Naive B cell (primary cell): ENCODE measurements around the gene CFAP210. TPM values are rescaled to one million over a fixed set of nuclear protein-coding genes. Genes with fewer than 3 reads are reported as not detected.
A peak's percentile ranks its signal among the peaks of the same experiment; 100 is the strongest.
"Not testable (repeated sequence)": the region's sequence is repeated elsewhere in the genome, so short reads cannot be mapped to it uniquely, and the experiment has no call there.

Source experiments
- ATAC-seq, 2 donors: fragments of 150-1000 bp; cut with Tn5 transposase; 2 replicates each; pipeline ENCODE4 v1.10.0; 2021; ENCODE audit warnings: low read depth in 2 of 2, mild to moderate bottlenecking in 2 of 2, moderate library complexity in 2 of 2
- DNase-seq: peaks from one replicate; pipeline ENCODE4 v3.0.0; 2022
- H3K27ac Mint-ChIP-seq, 6 donors: one replicate each; pipeline ENCODE4 v1.8.0; 2020 to 2022; ENCODE audit warnings: mild to moderate bottlenecking in 6 of 6, mixed read lengths in 6 of 6, moderate library complexity in 5 of 6, inconsistent platforms in 2 of 6
- H3K27me3 Mint-ChIP-seq, 3 donors: one replicate each; pipeline ENCODE4 v1.8.0; 2021 to 2022; ENCODE audit warnings: mixed read lengths in 3 of 3, mild to moderate bottlenecking in 1 of 3
- H3K36me3 Mint-ChIP-seq, 2 donors: one replicate each; pipeline ENCODE4 v1.8.0; 2020 to 2022; ENCODE audit warnings: mixed read lengths in 2 of 2, inconsistent platforms in 1 of 2, mild to moderate bottlenecking in 1 of 2
- H3K4me1 Mint-ChIP-seq, 3 donors: one replicate each; pipeline ENCODE4 v1.8.0; 2020 to 2022; ENCODE audit warnings: mixed read lengths in 3 of 3, inconsistent platforms in 1 of 3, mild to moderate bottlenecking in 1 of 3, moderate library complexity in 1 of 3
- H3K4me3 Mint-ChIP-seq, 8 donors: one replicate each; pipeline ENCODE4 v1.8.0; 2020 to 2022; ENCODE audit warnings: mild to moderate bottlenecking in 8 of 8, mixed read lengths in 8 of 8, moderate library complexity in 8 of 8, inconsistent platforms in 2 of 8
- H3K9me3 Mint-ChIP-seq, 7 donors: one replicate each; pipeline ENCODE4 v1.8.0; 2020 to 2022; ENCODE audit warnings: mixed read lengths in 7 of 7, mild to moderate bottlenecking in 5 of 7, inconsistent platforms in 2 of 7, moderate library complexity in 1 of 7
- polyA plus RNA-seq, 6 donors: library from polyadenylated mRNA; unstranded; fragments of 300-500 nt; fragmentation: Illumina TruSeq; gene quantifications; one replicate each; pipeline ENCODE4 v1.2.3, GENCODE V29; 2021; ENCODE audit warnings: low read depth in 6 of 6

Gene CFAP210
- polyA plus RNA-seq, 6 donors from 2014 or later = not detected

DNA sequence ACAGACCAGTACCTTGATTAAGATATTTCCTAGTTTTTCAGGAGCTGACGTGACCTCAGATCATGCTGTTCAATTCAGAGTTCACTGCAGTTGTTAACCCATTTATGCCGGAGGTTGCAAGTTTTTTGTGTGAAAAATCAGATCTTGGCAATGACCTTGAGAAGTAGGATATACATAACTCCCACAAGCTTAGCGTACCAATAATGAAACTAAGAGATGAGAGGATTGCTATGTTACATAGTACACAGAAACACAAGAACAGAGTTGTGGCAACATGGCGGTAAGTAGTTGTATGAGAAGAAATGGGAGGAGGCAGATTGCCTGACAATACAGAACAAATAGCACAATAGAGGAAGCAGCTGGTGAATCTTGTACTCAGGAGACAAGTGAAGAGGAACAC is 71.0 kb downstream of the CFAP210 start:
- Mint-ChIP-seq H3K36me3 (peaks cover 28 to 47% of the 10 kb centered on the region in 2 donors), H3K4me3 (no peak overlapping the region), H3K27ac (peak overlapping the region in 2 of 6 donors; percentile 4 to 5), H3K27me3 (no peaks in the 10 kb centered on the region), H3K4me1 (peaks cover 5 to 22% (median 5%) of the 10 kb centered on the region in 3 donors), H3K9me3 (peaks cover 0 to 3% (median 0%) of the 10 kb centered on the region in 7 donors)
- no peak for DNase-seq
- no peak for ATAC-seq

DNA sequence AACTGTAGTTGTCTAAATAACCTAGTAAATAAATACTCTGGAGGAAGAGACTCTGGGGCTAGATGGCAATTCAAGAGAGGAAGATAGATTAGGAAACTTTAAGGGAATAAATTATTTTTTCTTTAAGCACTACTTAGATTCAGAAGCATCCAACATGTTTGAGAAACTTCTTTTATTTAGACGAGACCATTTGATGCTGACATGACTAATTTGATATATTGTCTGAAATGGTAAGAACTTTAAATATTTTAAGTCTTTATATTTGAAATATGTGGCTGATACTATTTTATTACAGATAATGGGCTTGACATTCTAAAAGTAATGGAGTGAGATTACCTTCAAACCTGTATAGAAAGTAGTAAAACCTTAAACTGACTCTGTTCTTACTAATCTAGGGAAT is 73.7 kb downstream of the CFAP210 start:
- Mint-ChIP-seq H3K4me1 (peaks cover 10 to 36% (median 11%) of the 10 kb centered on the region in 3 donors), H3K36me3 (peaks cover 47 to 63% of the 10 kb centered on the region in 2 donors), H3K4me3 (no peak overlapping the region), H3K9me3 (peaks cover 0 to 8% (median 3%) of the 10 kb centered on the region in 7 donors), H3K27me3 (no peaks in the 10 kb centered on the region), H3K27ac (peak overlapping the region in 1 of 6 donors; percentile 44)
- ATAC-seq (no peak), DNase-seq (no peak)

DNA sequence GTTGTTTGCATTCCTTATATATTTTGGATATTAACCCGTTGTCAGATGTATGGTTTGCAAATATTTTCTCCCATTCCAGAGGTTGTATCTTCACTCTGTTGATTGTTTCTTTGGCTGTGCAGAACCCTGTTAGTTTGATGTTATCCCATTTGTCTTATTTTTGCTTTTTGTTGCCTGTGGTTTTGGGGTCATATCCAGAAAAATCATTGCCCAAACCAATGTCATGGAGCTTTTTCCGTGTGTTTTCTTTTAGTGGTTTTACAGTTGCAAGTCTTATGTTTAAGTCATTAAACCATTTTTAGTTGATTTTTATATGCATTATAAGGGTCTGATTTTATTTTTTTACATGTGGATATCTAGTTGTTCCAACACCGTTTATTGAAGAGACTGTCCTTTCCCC is 74.3 kb downstream of the CFAP210 start:
- Mint-ChIP-seq H3K36me3 (peaks cover 48 to 64% of the 10 kb centered on the region in 2 donors), H3K4me1 (peaks cover 10 to 36% (median 11%) of the 10 kb centered on the region in 3 donors), H3K9me3 (peaks cover 0 to 8% (median 3%) of the 10 kb centered on the region in 7 donors), H3K27me3 (no peaks in the 10 kb centered on the region), H3K4me3 (no peak overlapping the region), H3K27ac (peak overlapping the region in 2 of 6 donors; percentile 44 to 53)
- no peak for ATAC-seq
- no peak for DNase-seq

DNA sequence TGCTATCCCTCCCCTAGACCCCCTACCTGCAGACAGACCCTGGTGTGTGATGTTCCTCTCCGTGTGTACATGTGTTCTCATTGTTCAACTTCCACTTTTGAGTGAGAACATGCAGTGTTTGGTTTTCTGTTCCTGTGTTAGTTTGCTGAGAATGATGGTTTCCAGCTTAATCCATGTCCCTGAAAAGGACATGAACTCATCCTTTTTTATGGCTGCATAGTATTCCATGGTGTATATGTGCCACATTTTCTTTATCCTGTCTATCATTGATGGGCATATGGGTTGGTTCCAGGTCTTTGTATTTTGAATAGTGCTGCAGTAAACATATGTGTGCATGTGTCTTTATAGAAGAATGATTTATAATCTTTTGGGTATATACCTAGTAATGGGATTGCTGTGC is 78.2 kb downstream of the CFAP210 start:
- not testable (repeated sequence) for H3K9me3 Mint-ChIP-seq, H3K27me3 Mint-ChIP-seq, DNase-seq, ATAC-seq, H3K4me3 Mint-ChIP-seq
- H3K4me1 Mint-ChIP-seq = peaks cover 7 to 36% (median 10%) of the 10 kb centered on the region in 3 donors
- peak overlapping the region in 1 of 6 donors; percentile 74 for H3K27ac Mint-ChIP-seq
- peaks cover 54 to 67% of the 10 kb centered on the region in 2 donors for H3K36me3 Mint-ChIP-seq

DNA sequence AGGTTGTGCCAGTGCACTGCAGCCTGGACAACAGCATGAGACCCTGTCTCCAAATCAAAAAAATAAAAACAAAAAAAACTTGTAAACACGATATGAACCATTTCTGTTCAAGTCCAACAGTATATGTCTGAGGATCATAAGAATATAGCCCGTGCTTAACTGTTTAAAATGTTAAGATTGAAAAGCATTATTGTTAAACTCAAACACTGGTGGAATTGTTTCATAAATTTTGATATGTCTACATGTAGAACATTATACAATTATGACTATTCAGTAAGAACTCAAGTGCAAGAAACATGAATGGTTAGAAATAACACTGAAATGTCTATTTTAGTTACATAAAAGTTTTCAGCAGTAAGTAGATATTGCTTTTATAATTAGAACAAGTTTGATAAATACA is 80.3 kb downstream of the CFAP210 start:
- no peak for DNase-seq
- Mint-ChIP-seq H3K36me3 (peaks cover 59 to 64% of the 10 kb centered on the region in 2 donors), H3K9me3 (peaks cover 0 to 8% (median 3%) of the 10 kb centered on the region in 7 donors), H3K4me3 (no peak overlapping the region), H3K27me3 (no peaks in the 10 kb centered on the region), H3K4me1 (peaks cover 6 to 20% (median 7%) of the 10 kb centered on the region in 3 donors), H3K27ac (no peak overlapping the region)
- no peak for ATAC-seq

DNA sequence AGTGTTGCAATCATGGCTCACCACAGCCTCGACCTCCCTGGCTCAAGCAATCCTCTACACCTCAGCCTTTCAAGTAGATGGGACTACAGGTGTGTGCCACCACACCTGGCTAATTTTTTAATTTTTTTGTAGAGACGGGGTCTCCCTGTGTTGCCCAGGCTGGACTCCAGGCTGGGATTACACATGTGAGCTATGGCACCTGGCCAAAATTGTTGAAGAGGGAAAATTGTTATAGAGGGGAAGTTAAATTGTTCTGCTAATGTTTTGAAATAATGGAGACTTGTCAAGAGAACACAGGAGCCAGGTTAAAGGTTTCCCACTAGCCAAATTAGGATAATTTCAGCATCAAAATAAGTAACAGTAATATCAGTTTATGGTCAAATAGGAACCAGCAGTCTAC is 84.9 kb downstream of the CFAP210 start:
- H3K27ac Mint-ChIP-seq = peak overlapping the region in 5 of 6 donors; percentile 0 to 84 (median 56)
- DNase-seq (no peak), ATAC-seq (no peak)
- no peaks in the 10 kb centered on the region for H3K4me1 Mint-ChIP-seq
- H3K27me3 Mint-ChIP-seq = no peaks in the 10 kb centered on the region
- no peak overlapping the region for H3K4me3 Mint-ChIP-seq
- H3K36me3 Mint-ChIP-seq = peaks cover 22 to 31% of the 10 kb centered on the region in 2 donors
- peaks cover 0 to 2% (median 0%) of the 10 kb centered on the region in 7 donors for H3K9me3 Mint-ChIP-seq

DNA sequence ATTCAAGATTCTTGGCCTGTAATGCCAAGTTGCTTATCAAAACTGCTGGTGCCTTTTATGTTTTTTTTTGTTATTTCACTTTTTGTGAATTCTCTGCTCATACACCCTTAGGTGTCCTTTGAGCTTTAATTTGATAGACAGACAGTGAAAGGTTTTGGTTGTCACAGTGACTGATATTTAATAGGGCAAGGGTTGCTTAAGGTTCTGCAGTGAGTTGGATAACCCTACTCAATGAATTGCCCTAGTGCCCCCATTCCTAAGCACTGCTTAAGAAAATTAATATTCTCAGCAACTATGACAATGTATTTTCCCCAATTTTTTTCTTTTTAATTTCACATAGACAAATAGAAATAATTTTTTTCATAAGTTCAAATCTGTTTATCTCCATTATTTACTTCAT is 94.6 kb downstream of the CFAP210 start:
- no peak overlapping the region for H3K27ac Mint-ChIP-seq
- no peaks in the 10 kb centered on the region for H3K9me3 Mint-ChIP-seq
- no peak for DNase-seq
- H3K4me1 Mint-ChIP-seq = peaks cover 18 to 33% (median 24%) of the 10 kb centered on the region in 3 donors
- ATAC-seq = no peak
- H3K4me3 Mint-ChIP-seq = no peak overlapping the region
- no peaks in the 10 kb centered on the region for H3K36me3 Mint-ChIP-seq
- H3K27me3 Mint-ChIP-seq = no peaks in the 10 kb centered on the region

DNA sequence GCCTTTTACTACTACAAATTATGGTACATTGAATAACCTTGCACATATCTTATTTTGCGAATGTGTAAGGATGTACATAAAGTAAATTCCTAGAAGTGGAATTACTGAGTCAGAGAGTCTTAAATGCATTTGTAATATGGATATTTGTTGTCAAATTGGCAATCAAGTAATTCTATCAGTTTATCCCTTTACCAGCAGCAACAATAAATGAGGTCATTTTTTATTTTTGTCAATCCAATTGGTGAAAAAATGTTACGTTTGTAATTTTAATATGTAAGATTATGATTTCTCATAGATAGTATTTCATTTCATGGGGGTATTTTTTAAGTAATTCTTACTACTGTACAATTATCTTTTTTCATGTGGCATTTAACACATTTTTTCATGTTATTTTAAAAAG is 95.2 kb downstream of the CFAP210 start:
- H3K36me3 Mint-ChIP-seq = no peaks in the 10 kb centered on the region
- H3K27ac Mint-ChIP-seq = no peak overlapping the region
- ATAC-seq (no peak), DNase-seq (no peak)
- H3K4me3 Mint-ChIP-seq = no peak overlapping the region
- no peaks in the 10 kb centered on the region for H3K9me3 Mint-ChIP-seq
- H3K4me1 Mint-ChIP-seq = peaks cover 18 to 35% (median 24%) of the 10 kb centered on the region in 3 donors
- H3K27me3 Mint-ChIP-seq = no peaks in the 10 kb centered on the region

DNA sequence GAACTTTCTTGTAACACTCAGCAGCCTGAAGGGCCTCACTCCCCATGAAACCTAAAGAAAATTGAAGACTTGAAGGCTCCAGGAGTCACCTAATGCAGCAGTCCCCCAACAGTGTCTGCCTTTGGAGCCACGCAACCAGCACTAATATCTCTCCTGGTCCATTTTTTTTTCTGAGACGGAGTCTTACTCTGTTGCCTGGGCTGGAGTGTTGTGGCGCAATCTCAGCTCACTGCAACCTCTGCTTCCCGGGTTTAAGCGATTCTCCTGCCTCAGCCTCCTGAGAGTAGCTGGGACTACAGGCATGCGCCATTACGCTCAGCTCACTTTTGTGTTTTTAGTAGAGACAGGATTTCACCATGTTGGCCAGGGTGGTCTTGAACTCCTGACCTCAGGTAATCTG is 97.7 kb downstream of the CFAP210 start:
- H3K36me3 Mint-ChIP-seq, H3K27me3 Mint-ChIP-seq, H3K4me3 Mint-ChIP-seq, ATAC-seq, H3K9me3 Mint-ChIP-seq, DNase-seq: not testable (repeated sequence)
- Mint-ChIP-seq H3K27ac (peak overlapping the region in 2 of 6 donors; percentile 17 to 57), H3K4me1 (peaks cover 21 to 35% (median 23%) of the 10 kb centered on the region in 3 donors)

Other genes starting within 250 kb of the CFAP210 start
- under 1 TPM in 3 of 6 donors, not detected in 3; 0.19 to 0.44 (median 0.29) TPM for gene BBS5, start 214.9 kb downstream of the CFAP210 start, polyA plus RNA-seq
- not detected for gene KLHL41, start 184.7 kb downstream of the CFAP210 start, polyA plus RNA-seq
- 10 to 100 TPM in 4 of 6 donors, 1 to 10 TPM in 2; 7.5 to 21.5 (median 12.1) TPM for gene FASTKD1, start 120.5 kb downstream of the CFAP210 start, polyA plus RNA-seq
- 100 to 1,000 TPM in 1 of 6 donors, 10 to 100 TPM in 5; 43.4 to 107 (median 63.8) TPM for gene PPIG, start 110.1 kb downstream of the CFAP210 start, polyA plus RNA-seq
- gene PHOSPHO2, start 64 bp upstream of the CFAP210 start, polyA plus RNA-seq = 1 to 10 TPM; 5.7 to 8.6 (median 7.0) TPM
- gene KLHL23, start 39.4 kb upstream of the CFAP210 start, polyA plus RNA-seq = 1 to 10 TPM in 3 of 6 donors, under 1 TPM in 2, not detected in 1; 0.87 to 3.8 (median 2.4) TPM
- 100 to 1,000 TPM in 3 of 6 donors, 10 to 100 TPM in 3; 54.4 to 133 (median 100) TPM for gene SSB, start 104.5 kb upstream of the CFAP210 start, polyA plus RNA-seq
- gene METTL5, start 130.5 kb upstream of the CFAP210 start, polyA plus RNA-seq = 100 to 1,000 TPM; 134 to 225 (median 146) TPM
- 10 to 100 TPM in 1 of 6 donors, 1 to 10 TPM in 5; 6.1 to 11.9 (median 7.1) TPM for gene UBR3, start 133.0 kb upstream of the CFAP210 start, polyA plus RNA-seq